Stimulated activated CD8-positive, alpha-beta memory T cell treated with anti-CD3 and anti-CD28 coated beads, Interleukin-2, amount 100 ng/mL, for 1 hour (primary cell): Measurements from ENCODE around the gene STK39.
"Not testable (repeated sequence)": the region's sequence is repeated elsewhere in the genome, so short reads cannot be mapped to it uniquely, and the experiment has no call there.

Experiments
- DNase-seq, 2 donors: peaks; one replicate each; pipeline ENCODE4 v3.0.0-alpha.2; 2020; ENCODE audit warnings: low read depth in 2 of 2

STK39 gene

GRCh38 chr2:168047091-168047690, 200.2 kb downstream of the STK39 start:
- DNase-seq: no peak

GRCh38 chr2:168044579-168044978, 202.8 kb downstream of the STK39 start:
- no peak for DNase-seq

GRCh38 chr2:168044176-168044575, 203.2 kb downstream of the STK39 start:
- no peak for DNase-seq

GRCh38 chr2:168042127-168042824, 205.1 kb downstream of the STK39 start:
- DNase-seq: not testable (repeated sequence)

- no peak for DNase-seq
Measured at GRCh38 chr2:168039881-168040280, 207.5 kb downstream of the STK39 start.

GRCh38 chr2:168037778-168038177, 209.6 kb downstream of the STK39 start:
- DNase-seq: no peak

- no peak for DNase-seq
Measured at GRCh38 chr2:168035458-168035857, 211.9 kb downstream of the STK39 start.

- DNase-seq: no peak
Measured at GRCh38 chr2:168034616-168035015, 212.8 kb downstream of the STK39 start.

GRCh38 chr2:168033966-168034365, 213.4 kb downstream of the STK39 start:
- DNase-seq: no peak

GRCh38 chr2:168032091-168032490, 215.3 kb downstream of the STK39 start:
- DNase-seq: no peak

GRCh38 chr2:168030862-168031624, 216.4 kb downstream of the STK39 start:
- no peak for DNase-seq

- DNase-seq: no peak
Measured at GRCh38 chr2:168029071-168029470, 218.3 kb downstream of the STK39 start.

- no peak for DNase-seq
Measured at GRCh38 chr2:168028362-168028761, 219.0 kb downstream of the STK39 start.

- no peak for DNase-seq
Measured at GRCh38 chr2:168025487-168026202, 221.8 kb downstream of the STK39 start.

- no peak for DNase-seq
Measured at GRCh38 chr2:168024459-168024858, 222.9 kb downstream of the STK39 start.

- no peak for DNase-seq
Measured at GRCh38 chr2:168021800-168022587, 225.4 kb downstream of the STK39 start.

- no peak for DNase-seq
Measured at GRCh38 chr2:168015274-168015953, 232.0 kb downstream of the STK39 start.

- DNase-seq: no peak
Measured at GRCh38 chr2:168009900-168010299, 237.5 kb downstream of the STK39 start.

- no peak for DNase-seq
Measured at GRCh38 chr2:168008646-168009195, 238.7 kb downstream of the STK39 start.

GRCh38 chr2:168006498-168006897, 240.9 kb downstream of the STK39 start:
- DNase-seq: no peak

- no peak for DNase-seq
Measured at GRCh38 chr2:168005586-168005985, 241.8 kb downstream of the STK39 start.
